HG02852 (cell line): ENCODE measurements around the gene FBXO38.

ENCODE experiments used
- ATAC-seq: cut with Tn5 transposase; IDR thresholded peaks from one replicate; pipeline ENCODE4 v1.9.1; 2021; ENCODE audit warnings: mild to moderate bottlenecking, moderate library complexity; ENCODE audit not compliant: unreplicated experiment

FBXO38 gene

GRCh38 chr5:148383564-148384379 is at the start of gene FBXO38:
TSS of gene FBXO38 (plus strand) at chr5:148383958. CDS start at chr5:148394777, 10,819 bp downstream.
- ATAC-seq = peak; percentile 98

DNA sequence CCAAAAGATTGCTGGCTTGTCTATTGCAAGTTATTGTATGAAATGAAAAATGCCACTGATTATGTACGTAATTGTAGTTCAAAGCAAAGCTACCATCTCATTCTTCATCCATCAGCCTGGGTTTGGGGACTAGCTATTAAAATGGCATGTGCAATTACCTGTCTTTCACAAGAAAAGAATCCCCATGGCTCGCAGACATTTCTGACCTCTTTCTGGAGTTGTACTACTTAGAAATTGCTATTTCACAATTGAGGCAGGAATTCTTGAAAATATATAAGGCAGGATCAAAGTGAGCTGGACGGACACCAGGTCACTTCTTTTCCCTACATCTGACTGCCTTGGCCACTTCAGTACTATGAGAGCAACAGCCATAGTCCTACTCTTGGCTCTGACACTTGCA is 48.5 kb upstream of the FBXO38 start, which contains the start of gene SPINK9:
Gene SPINK9 (plus strand): TSS at position 301 of the 400 bp plus-strand sequence. CDS start 55 bp downstream, at position 356.
- no peak for ATAC-seq

DNA sequence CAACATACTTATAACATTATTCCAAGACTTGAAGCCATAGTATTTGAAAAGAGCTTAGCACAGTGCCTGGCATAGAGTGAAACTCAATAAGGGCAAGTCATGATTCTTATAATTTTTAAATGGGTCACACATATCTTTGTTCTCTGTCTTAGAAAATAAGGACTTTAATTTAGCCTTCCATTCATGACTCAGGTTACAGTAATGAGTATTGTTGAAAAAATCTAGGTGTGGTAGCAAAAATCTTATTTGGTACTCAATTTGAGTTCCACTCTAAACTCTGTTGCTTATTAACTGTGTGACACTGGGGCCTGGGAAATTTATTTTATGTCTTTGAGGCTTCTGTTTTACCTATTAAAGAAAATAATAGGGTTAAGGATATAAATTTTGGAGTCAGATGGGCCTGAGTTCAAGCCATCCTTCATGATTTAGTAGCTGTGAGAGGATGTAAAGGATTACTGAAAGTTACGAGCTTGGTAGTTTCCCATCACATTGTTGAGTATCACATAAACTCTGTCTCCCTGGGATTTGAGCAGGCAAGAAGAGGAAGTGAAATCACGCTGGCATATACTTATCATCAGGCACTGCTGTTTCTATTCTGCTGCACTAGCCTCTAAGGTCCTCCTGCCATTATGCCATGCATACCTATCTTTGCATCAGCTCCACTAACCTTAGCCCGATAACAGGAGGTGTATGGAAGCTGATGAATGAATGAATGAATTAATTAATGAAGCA is 46.9 kb upstream of the FBXO38 start:
- no peak for ATAC-seq

DNA sequence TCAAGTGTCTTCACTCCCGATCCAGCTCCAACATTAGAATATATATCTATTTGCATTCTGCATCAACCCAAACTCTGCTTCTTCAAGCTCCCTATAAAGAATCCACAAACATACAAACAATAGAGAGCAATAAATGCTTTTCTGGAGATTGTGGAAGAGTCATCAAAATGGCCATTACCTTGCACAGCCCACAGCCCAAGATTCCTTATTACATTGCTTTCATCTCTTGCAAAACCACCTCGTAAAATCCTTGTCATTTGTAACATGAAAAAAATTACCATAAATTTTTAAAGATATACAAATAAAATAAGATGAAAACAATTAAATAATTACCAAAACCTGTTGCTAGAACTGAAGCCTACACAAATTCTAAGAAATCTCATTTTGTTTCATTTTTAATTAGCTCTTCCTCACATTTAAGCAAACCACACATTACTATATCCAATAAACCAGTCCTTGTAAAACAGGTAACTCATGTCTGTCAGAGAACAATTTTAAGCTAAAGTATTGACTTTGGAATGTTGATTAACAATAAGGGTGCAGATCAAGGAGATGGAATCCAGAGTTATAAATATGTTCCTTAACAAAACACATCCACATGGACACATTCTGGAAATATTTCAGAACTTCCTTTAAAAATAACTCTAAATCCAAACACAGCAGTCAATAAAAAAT is 41.2 kb upstream of the FBXO38 start:
- ATAC-seq = no peak

DNA sequence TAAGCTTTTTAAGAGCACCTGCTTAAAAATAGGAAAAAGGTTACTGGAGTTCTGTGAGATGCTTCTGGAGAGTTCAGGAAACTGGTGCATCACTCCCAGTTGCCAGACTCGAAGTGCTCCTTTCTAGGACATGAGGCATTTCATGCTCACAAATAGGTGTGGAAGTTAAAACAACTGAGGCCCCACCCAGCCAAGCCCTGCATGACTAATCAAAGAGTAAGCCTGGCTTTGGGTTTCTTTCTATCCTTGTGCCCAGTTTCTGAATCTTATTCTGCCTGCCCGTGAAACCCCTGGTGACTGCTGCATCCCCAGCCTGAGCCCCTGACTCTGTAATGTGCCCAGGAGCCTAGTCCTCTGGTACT is 40.7 kb upstream of the FBXO38 start:
- ATAC-seq = no peak

DNA sequence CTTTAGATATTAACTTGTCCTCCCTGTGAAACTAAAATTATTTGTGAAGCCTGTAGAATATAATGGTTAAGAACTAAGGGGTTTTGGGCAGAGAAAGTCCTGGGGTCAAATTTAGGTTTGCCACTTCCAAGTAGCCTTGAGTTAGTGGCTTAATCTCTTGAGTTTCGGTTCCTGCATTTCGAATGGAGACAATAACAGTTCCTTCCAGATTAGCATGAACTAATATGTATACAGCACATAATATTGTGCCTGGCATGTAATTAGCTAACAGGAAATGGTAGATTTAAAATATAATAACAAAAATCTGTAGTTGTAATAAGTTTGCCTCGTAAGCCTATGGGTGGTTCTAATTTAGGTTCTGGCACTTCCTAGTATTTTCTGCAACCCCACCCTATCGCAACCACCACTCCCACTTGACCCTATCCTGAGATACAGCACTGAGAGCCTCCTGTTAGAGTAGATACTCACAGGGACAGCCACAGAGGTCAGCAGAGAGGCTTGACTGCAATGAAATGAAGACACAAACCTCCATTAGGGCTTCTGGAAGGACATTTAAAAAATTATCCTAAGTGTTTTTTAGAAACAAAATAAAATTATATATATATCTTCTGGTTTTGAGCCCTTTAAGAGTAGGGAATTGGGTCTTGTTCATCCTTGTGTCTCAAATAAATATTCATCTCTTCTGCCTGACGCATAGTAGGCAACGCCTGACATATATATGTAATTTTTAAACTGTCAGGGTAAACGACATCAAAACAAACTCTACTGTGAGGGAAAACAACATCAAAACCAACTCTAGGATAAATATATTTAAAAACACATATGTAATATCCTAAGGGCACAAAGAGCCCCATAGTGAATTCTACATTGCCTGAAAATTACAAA is 39.9 kb upstream of the FBXO38 start:
- ATAC-seq = no peak

- ATAC-seq = no peak
These were observed 36.1 kb upstream of the FBXO38 start for GRCh38 chr5:148347706-148348105.

GRCh38 chr5:148352696-148353095 is 31.1 kb upstream of the FBXO38 start:
- ATAC-seq = no peak

DNA sequence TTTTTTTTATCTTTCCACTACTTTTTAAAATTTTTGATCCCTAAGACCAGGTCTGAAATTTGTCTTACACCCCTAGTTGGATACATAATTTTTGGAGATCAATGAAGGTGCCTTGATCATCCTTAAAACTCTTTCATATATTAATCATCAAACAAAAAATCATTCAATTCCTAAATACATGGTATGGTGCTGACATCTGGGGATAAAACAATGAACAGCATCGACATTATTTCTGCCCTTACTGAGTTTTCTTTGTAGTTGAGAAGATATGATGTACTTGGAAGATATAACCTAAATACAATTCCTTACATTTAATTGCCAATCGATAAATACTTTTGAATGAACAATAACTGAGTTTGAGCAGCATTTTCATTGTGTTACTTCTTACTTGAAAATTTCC is 30.1 kb upstream of the FBXO38 start:
- ATAC-seq = no peak

- ATAC-seq = no peak
These were observed 19.4 kb upstream of the FBXO38 start for GRCh38 chr5:148364343-148364742.

DNA sequence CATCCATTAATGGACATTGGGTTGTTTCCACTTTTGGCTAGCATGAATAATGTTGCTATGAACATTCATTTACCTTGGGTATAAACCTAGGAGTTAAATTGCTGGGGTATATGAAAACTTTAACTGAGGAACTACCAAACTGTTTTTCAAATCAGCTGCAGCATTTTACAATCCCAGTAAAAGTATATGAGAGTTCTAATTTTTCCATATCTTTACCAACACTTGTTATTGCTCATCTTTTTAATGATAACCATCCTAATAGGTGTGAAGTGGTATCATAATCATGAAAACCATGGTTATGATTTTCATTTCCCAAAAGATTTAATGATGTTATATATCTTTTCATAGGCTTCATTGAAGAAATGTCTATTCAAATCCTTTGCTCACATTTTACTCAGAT is 15.5 kb upstream of the FBXO38 start:
- ATAC-seq = no peak

- ATAC-seq = no peak
These were observed 11.5 kb upstream of the FBXO38 start for GRCh38 chr5:148372166-148372725.

DNA sequence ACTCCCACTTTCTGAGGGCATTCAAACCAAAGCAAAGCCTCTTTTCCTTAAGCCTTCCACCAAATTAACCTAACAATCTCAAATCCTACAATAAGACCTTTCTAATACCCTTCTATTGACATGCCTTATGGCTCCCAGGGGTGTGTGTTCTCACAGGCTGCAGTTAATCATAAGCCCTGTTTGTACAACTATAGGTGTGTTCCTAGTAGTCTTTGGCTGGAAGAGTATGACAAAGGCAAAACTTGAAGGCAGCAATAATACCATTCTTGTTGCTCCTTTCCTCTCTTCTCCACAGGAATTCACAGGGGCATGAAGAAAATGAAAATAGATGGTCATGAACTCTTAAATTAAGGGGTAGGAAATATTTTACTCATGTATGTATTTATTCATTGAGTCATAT is 10.9 kb upstream of the FBXO38 start:
- ATAC-seq = no peak

GRCh38 chr5:148374690-148375360 is 8.9 kb upstream of the FBXO38 start:
- peak; percentile 89 for ATAC-seq

DNA sequence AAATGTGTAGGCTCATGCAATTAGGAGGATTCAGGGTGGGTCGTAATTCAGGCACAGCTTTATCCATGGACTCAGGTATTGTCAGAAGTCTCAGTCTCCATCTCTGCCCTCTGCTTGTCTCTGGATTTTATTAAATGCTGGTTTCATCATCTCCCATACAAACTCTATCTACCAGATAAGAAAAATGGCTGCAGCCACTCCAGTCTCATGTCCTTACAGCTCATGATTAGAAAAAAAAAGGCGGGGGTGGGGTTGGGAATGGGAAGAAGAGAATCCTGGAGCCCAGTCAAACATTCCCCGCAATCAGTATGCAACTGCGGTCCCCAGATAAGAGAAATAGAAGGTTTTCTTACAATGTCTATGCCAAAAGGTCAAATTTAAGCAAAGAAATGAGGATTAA is 7.6 kb upstream of the FBXO38 start:
- ATAC-seq = no peak

DNA sequence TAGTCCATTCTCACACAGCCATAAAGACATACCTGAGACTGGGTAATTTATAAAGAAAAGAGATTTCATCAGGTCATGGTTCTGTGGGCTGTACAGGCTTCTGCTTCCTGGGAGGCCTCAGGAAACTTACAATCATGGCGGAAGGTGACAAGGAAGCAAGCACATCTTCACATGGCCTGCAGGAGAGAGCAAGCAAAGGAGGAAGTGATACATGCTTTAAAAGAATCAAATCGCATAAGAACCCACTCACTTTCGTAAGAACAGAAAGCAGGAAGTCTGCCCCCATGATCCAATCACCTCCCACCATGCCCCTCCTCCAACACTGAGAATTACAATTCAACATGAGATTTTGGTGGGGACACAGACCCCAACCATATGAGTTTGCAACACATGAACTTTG is 5.1 kb upstream of the FBXO38 start:
- no peak for ATAC-seq

GRCh38 chr5:148379340-148379739 is 4.4 kb upstream of the FBXO38 start:
- no peak for ATAC-seq

GRCh38 chr5:148381906-148382305 is 1.9 kb upstream of the FBXO38 start:
- ATAC-seq = no peak

- no peak for ATAC-seq
These were observed 797 bp upstream of the FBXO38 start for GRCh38 chr5:148382961-148383360.

GRCh38 chr5:148384380-148384737 is 601 bp downstream of the FBXO38 start:
- ATAC-seq = peak; percentile 29
